Measurements from ENCODE around the gene DOCK1.

Gene DOCK1

DNA sequence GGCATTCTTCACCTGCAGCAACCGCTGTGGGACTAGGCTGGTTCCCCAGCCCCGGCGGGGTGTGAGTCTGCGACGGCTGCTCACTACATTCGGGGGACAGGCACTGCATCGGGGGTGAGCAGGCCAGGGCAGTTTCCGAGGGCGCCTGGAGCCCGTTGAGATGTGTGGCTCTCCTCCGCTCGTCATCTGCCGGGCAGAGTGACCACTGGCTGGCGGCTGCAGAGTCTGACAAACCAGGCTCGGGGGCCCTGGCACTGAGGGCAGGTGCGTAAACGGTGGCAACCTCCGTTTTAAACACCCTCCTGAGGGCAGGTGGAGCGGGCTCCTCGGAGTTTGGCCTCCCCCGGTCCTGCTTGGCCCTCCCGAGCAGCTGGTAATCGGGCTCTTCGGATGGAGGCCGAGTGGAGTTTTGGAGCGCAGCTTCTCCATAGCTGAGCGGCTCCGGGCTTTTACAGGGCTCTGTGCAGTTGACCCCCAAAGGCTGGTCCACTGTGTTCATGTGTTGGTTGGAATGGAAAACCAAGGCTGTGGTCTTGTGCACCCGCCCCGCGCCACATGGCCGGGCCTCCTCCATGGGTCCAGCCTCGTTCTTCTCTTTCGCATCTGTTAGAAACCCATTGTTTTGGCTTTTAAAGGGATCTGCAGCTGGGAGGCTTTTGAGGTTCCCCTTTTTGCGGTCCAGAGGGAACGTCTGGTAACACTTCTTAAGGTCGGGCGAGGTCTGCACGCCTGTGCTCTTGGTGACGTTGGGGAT, 270.3 kb downstream of the DOCK1 start:
- H3K27me3 ChIP-seq (ENCODE audit: control insufficient read depth, insufficient read depth, low read length): no peaks in the 10 kb centered on the region
- no peak overlapping the region for H3K4me3 ChIP-seq (ENCODE audit: low read depth, low read length)
- H3K4me1 ChIP-seq (ENCODE audit: control insufficient read depth, insufficient read depth, low read length): no peaks in the 10 kb centered on the region
- H3K9me3 ChIP-seq (ENCODE audit: control insufficient read depth, insufficient read depth, low read length): no peaks in the 10 kb centered on the region
- H3K27ac ChIP-seq (ENCODE audit: low read depth, low read length): no peak overlapping the region
- no peak overlapping the region for H3K9ac ChIP-seq (ENCODE audit: low read depth, low read length)
- H3K36me3 ChIP-seq (ENCODE audit: control insufficient read depth, insufficient read depth, low read length): no peaks in the 10 kb centered on the region

DNA sequence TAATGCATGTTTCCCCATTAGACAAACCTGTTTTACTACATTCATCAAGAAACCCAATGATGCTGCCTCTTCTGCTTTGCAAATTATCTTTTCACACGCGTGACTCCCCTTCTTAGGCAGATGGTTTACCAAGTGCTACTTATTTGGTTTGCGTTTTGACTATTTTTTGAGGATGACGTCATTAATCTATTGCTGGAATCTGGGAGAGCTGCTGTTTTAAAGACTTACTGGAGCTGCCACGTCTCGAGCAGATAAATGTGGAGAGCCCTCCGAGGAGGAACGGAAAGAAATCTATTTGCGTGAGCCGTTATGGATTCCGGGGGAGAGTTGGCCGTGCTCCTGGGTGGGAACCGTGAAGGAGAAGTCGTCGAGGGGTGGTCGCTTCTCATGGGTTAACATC, 271.4 kb downstream of the DOCK1 start:
- H3K9ac ChIP-seq (ENCODE audit: low read depth, low read length): no peak overlapping the region
- no peaks in the 10 kb centered on the region for H3K9me3 ChIP-seq (ENCODE audit: control insufficient read depth, insufficient read depth, low read length)
- no peak overlapping the region for H3K4me3 ChIP-seq (ENCODE audit: low read depth, low read length)
- H3K4me1 ChIP-seq (ENCODE audit: control insufficient read depth, insufficient read depth, low read length): no peaks in the 10 kb centered on the region
- H3K27me3 ChIP-seq (ENCODE audit: control insufficient read depth, insufficient read depth, low read length): no peaks in the 10 kb centered on the region
- H3K36me3 ChIP-seq (ENCODE audit: control insufficient read depth, insufficient read depth, low read length): no peaks in the 10 kb centered on the region
- H3K27ac ChIP-seq (ENCODE audit: low read depth, low read length): no peak overlapping the region

DNA sequence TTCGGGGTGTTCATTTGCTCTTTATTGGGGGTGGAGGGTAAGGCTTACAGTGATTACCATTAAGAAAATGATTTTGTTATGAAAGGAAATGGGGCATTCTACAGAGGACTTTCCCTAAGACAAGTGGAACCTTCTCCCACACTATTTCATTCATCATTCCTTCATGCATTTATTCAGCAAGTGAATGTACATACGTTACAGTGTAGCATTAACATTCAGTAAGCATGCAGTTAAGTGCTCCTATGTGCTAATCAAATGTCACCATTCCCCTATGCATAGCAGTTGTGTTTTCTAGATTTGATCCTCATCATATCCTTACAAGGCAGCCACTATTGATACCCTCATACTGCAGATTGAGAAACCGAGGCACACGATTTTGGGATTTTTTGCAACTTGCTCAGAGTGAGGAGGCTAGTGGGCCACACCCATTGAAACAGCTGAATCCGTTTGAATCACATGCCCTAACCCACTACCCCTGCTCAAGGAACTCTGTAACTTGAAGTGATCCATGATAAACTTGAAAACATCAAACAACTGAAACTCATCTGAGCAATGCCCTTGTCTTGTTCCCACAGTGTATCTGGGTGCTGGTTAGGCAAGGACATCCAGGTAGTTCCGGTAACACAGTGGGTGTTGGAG, 274.5 kb downstream of the DOCK1 start:
- no peaks in the 10 kb centered on the region for H3K9me3 ChIP-seq (ENCODE audit: control insufficient read depth, insufficient read depth, low read length)
- H3K27ac ChIP-seq (ENCODE audit: low read depth, low read length): no peak overlapping the region
- H3K4me1 ChIP-seq (ENCODE audit: control insufficient read depth, insufficient read depth, low read length): no peaks in the 10 kb centered on the region
- no peaks in the 10 kb centered on the region for H3K27me3 ChIP-seq (ENCODE audit: control insufficient read depth, insufficient read depth, low read length)
- no peak overlapping the region for H3K9ac ChIP-seq (ENCODE audit: low read depth, low read length)
- H3K36me3 ChIP-seq (ENCODE audit: control insufficient read depth, insufficient read depth, low read length): no peaks in the 10 kb centered on the region
- H3K4me3 ChIP-seq (ENCODE audit: low read depth, low read length): no peak overlapping the region

DNA sequence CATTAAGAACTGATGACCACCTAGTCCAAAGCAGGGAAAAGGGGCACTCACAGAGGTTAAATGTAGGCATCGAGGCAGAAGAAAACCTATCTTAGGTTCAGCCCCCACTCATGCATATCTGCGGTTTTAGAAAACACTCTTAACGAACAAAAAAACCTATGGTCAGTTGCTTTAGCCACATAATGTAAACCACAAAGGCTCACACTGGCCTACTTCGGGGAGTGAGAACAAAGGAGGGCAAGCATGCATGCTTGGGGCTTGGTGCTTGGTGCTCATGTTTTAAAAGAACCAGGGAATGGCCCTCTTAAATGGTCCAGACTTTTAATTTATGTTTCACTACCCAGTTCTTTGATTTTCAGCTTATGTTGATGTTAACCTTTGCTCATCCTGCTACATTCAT, 276.9 kb downstream of the DOCK1 start:
- Histone ChIP-seq H3K4me3 (ENCODE audit: low read depth, low read length) (no peak overlapping the region), H3K9me3 (ENCODE audit: control insufficient read depth, insufficient read depth, low read length) (no peaks in the 10 kb centered on the region), H3K9ac (ENCODE audit: low read depth, low read length) (no peak overlapping the region), H3K27ac (ENCODE audit: low read depth, low read length) (no peak overlapping the region), H3K27me3 (ENCODE audit: control insufficient read depth, insufficient read depth, low read length) (no peaks in the 10 kb centered on the region), H3K36me3 (ENCODE audit: control insufficient read depth, insufficient read depth, low read length) (no peaks in the 10 kb centered on the region), H3K4me1 (ENCODE audit: control insufficient read depth, insufficient read depth, low read length) (no peaks in the 10 kb centered on the region)

DNA sequence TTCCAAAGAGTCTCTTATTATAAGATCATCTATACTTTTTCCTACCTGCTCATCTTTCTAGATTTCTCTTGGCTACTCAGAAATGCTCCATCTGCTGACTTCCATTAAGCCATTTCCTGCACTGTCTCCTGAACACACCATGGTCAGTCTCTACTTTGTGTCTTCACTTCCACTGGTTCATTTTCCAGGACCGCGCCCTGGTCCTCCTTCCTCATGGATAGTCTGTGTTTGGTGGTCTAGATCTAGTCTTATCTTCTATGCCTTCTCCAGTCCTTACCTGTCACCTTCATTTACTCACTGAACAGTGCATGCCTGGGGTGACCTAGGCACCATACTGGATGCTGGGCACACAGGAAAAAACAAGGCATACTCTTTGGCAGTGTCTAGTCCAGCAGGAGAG, 279.4 kb downstream of the DOCK1 start:
- no peak overlapping the region for H3K27ac ChIP-seq (ENCODE audit: low read depth, low read length)
- H3K4me1 ChIP-seq (ENCODE audit: control insufficient read depth, insufficient read depth, low read length): no peaks in the 10 kb centered on the region
- no peak overlapping the region for H3K4me3 ChIP-seq (ENCODE audit: low read depth, low read length)
- H3K9ac ChIP-seq (ENCODE audit: low read depth, low read length): no peak overlapping the region
- H3K36me3 ChIP-seq (ENCODE audit: control insufficient read depth, insufficient read depth, low read length): no peaks in the 10 kb centered on the region
- no peaks in the 10 kb centered on the region for H3K9me3 ChIP-seq (ENCODE audit: control insufficient read depth, insufficient read depth, low read length)
- H3K27me3 ChIP-seq (ENCODE audit: control insufficient read depth, insufficient read depth, low read length): no peaks in the 10 kb centered on the region

- Histone ChIP-seq H3K4me1 (ENCODE audit: control insufficient read depth, insufficient read depth, low read length) (no peaks in the 10 kb centered on the region), H3K9me3 (ENCODE audit: control insufficient read depth, insufficient read depth, low read length) (no peaks in the 10 kb centered on the region), H3K4me3 (ENCODE audit: low read depth, low read length) (no peak overlapping the region), H3K27ac (ENCODE audit: low read depth, low read length) (no peak overlapping the region), H3K9ac (ENCODE audit: low read depth, low read length) (no peak overlapping the region), H3K36me3 (ENCODE audit: control insufficient read depth, insufficient read depth, low read length) (no peaks in the 10 kb centered on the region), H3K27me3 (ENCODE audit: control insufficient read depth, insufficient read depth, low read length) (no peaks in the 10 kb centered on the region)
Measured at GRCh38 chr10:127186813-127187212, 281.6 kb downstream of the DOCK1 start.

DNA sequence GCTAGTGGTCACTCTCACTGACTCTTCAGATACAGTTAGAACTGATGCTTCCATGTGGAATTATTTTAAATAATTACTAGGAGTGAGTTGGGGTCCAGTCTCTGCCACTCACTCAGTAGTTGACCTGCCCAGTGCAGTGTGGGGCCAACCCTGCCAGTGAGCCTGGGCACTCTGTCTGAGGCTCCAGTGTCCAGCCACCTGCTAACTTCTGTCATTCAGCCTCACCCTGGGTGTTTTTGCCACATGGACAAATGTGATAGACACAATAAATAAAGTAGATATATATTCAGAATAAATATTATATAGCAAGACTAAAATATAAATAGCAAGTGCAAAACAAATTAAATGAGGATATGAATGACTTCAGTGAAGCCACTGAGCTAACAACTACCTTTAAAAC, 284.0 kb downstream of the DOCK1 start:
- H3K4me1 ChIP-seq (ENCODE audit: control insufficient read depth, insufficient read depth, low read length): 0 out of 2 replicates have a peak, but pooled peaks cover under 1% of the 10 kb centered on the region
- H3K27me3 ChIP-seq (ENCODE audit: control insufficient read depth, insufficient read depth, low read length): peaks cover 17% of the 10 kb centered on the region
- no peaks in the 10 kb centered on the region for H3K36me3 ChIP-seq (ENCODE audit: control insufficient read depth, insufficient read depth, low read length)
- H3K9ac ChIP-seq (ENCODE audit: low read depth, low read length): no peak overlapping the region
- H3K9me3 ChIP-seq (ENCODE audit: control insufficient read depth, insufficient read depth, low read length): no peaks in the 10 kb centered on the region
- H3K4me3 ChIP-seq (ENCODE audit: low read depth, low read length): no peak overlapping the region
- no peak overlapping the region for H3K27ac ChIP-seq (ENCODE audit: low read depth, low read length)

DNA sequence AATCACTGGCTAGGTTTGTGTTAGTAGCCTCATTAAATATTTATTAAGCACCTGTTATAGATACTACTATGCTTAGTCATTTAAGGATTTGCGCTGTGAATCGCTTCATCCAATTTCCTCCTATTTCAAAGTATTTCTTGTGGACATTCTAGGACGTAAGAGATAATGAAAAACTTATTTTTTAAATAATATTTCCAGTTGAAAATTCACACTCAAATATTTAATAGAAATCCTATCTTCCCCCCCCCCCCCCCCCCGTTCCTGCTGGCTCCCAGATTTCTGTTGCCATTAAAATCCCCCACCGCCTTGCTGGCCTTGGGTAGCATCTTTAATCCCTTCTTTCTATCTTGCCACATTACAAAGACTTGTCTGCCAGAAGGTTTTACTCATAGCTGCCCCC, 285.2 kb downstream of the DOCK1 start:
- Histone ChIP-seq H3K27me3 (ENCODE audit: control insufficient read depth, insufficient read depth, low read length) (peaks cover 29% of the 10 kb centered on the region), H3K9ac (ENCODE audit: low read depth, low read length) (no peak overlapping the region), H3K4me1 (ENCODE audit: control insufficient read depth, insufficient read depth, low read length) (peaks cover 6% of the 10 kb centered on the region; the same call in 1 of the 2 replicates), H3K27ac (ENCODE audit: low read depth, low read length) (no peak overlapping the region), H3K4me3 (ENCODE audit: low read depth, low read length) (no peak overlapping the region), H3K9me3 (ENCODE audit: control insufficient read depth, insufficient read depth, low read length) (no peaks in the 10 kb centered on the region), H3K36me3 (ENCODE audit: control insufficient read depth, insufficient read depth, low read length) (no peaks in the 10 kb centered on the region)

- H3K4me3 ChIP-seq (ENCODE audit: low read depth, low read length): no peak overlapping the region
- peaks cover 6% of the 10 kb centered on the region; the same call in 1 of the 2 replicates for H3K4me1 ChIP-seq (ENCODE audit: control insufficient read depth, insufficient read depth, low read length)
- H3K27me3 ChIP-seq (ENCODE audit: control insufficient read depth, insufficient read depth, low read length): peaks cover 45% of the 10 kb centered on the region
- no peak overlapping the region for H3K27ac ChIP-seq (ENCODE audit: low read depth, low read length)
- no peak overlapping the region for H3K9ac ChIP-seq (ENCODE audit: low read depth, low read length)
- H3K9me3 ChIP-seq (ENCODE audit: control insufficient read depth, insufficient read depth, low read length): no peaks in the 10 kb centered on the region
- H3K36me3 ChIP-seq (ENCODE audit: control insufficient read depth, insufficient read depth, low read length): no peaks in the 10 kb centered on the region
Measured at GRCh38 chr10:127193125-127193524, 287.9 kb downstream of the DOCK1 start.

DNA sequence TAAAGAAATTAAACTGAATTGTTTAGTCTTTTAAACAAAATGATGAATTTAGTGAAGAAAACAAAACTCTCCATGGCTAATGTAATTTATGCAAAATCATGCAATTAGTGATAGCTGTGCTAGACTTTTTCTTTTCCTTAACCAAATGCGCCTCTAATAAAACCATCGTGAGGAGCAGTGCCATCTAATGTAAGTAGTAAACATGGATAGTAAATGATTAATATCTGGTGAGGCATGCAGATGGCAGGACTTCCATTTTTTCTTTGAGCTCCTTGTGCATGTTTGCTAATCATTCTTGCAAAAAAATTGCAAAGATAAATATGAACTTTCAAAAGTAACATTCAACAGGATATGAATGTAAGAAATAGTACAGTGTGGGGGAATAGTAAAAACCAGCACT, 288.9 kb downstream of the DOCK1 start:
- peaks cover 6% of the 10 kb centered on the region; the same call in 1 of the 2 replicates for H3K4me1 ChIP-seq (ENCODE audit: control insufficient read depth, insufficient read depth, low read length)
- H3K9ac ChIP-seq (ENCODE audit: low read depth, low read length): no peak overlapping the region
- H3K36me3 ChIP-seq (ENCODE audit: control insufficient read depth, insufficient read depth, low read length): no peaks in the 10 kb centered on the region
- H3K9me3 ChIP-seq (ENCODE audit: control insufficient read depth, insufficient read depth, low read length): no peaks in the 10 kb centered on the region
- H3K27me3 ChIP-seq (ENCODE audit: control insufficient read depth, insufficient read depth, low read length): peaks cover 45% of the 10 kb centered on the region
- no peak overlapping the region for H3K4me3 ChIP-seq (ENCODE audit: low read depth, low read length)
- H3K27ac ChIP-seq (ENCODE audit: low read depth, low read length): no peak overlapping the region

DNA sequence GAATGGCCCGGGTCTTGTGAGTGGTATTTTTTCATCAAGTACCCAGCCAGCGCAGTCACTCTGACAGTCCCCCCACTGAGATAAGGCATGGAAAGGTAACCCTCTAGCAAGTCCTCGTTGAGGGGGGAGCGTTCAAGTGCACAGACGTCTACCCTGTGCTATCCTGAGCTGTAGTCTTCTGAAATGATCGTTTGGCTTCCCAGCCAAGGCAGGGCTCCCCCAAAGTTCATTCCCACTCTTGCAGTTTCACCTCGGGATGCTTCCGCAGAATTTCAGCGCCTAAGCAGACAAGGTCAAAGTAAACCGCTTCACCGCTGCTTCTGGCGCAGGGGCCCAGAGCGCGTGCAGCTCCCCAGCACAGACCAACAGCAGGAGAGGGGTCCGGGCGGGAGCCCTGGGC, 289.4 kb downstream of the DOCK1 start:
- Histone ChIP-seq H3K4me1 (ENCODE audit: control insufficient read depth, insufficient read depth, low read length) (peaks cover 6% of the 10 kb centered on the region; the same call in 1 of the 2 replicates), H3K27ac (ENCODE audit: low read depth, low read length) (no peak overlapping the region), H3K27me3 (ENCODE audit: control insufficient read depth, insufficient read depth, low read length) (peaks cover 45% of the 10 kb centered on the region), H3K9me3 (ENCODE audit: control insufficient read depth, insufficient read depth, low read length) (no peaks in the 10 kb centered on the region), H3K9ac (ENCODE audit: low read depth, low read length) (no peak overlapping the region), H3K4me3 (ENCODE audit: low read depth, low read length) (peak overlapping the region; percentile 65), H3K36me3 (ENCODE audit: control insufficient read depth, insufficient read depth, low read length) (no peaks in the 10 kb centered on the region)

Data from HUES48 (cell line).